GM21528 (cell line): ENCODE measurements around the gene RASAL1.

ENCODE experiments used
- ATAC-seq: cut with Tn5 transposase; IDR thresholded peaks from one replicate; pipeline ENCODE4 v1.9.1; 2021; ENCODE audit warnings: mild to moderate bottlenecking, moderate library complexity; ENCODE audit not compliant: unreplicated experiment, low FRiP score

RASAL1 gene, protein sequence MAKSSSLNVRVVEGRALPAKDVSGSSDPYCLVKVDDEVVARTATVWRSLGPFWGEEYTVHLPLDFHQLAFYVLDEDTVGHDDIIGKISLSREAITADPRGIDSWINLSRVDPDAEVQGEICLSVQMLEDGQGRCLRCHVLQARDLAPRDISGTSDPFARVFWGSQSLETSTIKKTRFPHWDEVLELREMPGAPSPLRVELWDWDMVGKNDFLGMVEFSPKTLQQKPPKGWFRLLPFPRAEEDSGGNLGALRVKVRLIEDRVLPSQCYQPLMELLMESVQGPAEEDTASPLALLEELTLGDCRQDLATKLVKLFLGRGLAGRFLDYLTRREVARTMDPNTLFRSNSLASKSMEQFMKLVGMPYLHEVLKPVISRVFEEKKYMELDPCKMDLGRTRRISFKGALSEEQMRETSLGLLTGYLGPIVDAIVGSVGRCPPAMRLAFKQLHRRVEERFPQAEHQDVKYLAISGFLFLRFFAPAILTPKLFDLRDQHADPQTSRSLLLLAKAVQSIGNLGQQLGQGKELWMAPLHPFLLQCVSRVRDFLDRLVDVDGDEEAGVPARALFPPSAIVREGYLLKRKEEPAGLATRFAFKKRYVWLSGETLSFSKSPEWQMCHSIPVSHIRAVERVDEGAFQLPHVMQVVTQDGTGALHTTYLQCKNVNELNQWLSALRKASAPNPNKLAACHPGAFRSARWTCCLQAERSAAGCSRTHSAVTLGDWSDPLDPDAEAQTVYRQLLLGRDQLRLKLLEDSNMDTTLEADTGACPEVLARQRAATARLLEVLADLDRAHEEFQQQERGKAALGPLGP

DNA sequence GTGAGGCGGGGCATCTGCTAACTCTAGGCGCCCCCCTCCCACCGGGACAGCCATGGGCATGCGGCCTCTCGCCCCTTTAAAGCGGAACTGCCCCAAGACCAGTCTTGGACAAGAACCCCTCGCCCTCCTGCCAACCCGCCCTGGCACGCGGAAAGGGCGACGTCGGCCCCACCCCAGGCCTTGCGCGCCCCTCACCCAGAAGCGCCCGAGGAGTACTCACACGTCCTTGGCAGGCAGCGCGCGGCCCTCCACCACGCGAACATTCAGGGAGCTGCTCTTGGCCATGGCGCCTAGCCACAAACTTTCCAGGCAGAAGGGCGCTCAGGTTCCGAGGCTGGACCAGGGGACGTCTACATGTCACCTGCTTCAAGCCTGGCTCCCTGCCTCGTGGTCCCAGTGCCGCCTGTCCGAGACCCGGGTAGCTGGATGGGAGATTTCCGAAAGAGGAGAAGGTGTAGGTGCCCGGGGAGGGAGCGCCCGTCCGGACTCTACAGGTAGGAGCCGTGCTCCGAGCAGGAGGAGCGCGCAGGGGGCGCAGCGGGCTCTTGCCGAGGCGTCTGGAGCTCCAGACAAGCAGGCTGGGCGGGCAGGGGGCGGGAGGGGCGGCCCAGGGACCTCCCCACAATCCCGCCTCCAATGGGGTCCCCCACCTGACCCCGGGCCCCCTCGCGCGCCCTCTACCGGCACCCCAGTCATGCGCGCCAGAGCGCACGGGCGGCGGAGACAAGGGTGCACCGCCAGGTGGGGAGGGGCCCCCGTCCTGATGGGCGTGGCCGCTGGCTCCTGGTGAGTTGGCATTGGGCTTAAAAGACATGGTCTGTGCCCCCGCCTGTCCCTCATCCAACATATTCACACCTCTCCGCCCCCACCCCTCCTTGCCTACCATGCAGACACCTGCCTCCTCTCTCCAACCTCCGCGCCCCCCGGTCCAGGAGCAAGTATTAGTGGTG is at the start of gene RASAL1:
Gene RASAL1, minus strand, starts transcription at position 584 of the 950 bp plus-strand sequence. Its CDS starts 299 bp downstream, at position 285.
- no peak for ATAC-seq

DNA sequence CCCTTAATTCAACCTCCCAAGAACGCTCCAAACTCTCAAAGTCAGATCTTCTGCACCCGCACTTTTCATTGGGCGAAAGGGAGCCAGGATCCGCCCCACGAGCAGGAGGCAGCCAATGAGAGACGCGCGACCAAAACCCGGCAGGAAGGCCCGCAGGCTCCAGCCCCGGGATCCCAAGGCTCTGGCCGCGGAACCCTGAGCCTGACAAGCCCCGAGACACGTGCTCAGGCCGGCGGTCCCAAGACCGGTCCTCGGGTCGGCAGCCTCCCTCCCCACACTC is 49.3 kb upstream of the RASAL1 start:
- peak; percentile 86 for ATAC-seq

- ATAC-seq = peak; percentile 66
Observed at GRCh38 chr12:113184098-113184899, 48.7 kb upstream of the RASAL1 start.

GRCh38 chr12:113183030-113183589 is 47.5 kb upstream of the RASAL1 start:
- no peak for ATAC-seq

- ATAC-seq = no peak
Observed at GRCh38 chr12:113181975-113182374, 46.4 kb upstream of the RASAL1 start.

DNA sequence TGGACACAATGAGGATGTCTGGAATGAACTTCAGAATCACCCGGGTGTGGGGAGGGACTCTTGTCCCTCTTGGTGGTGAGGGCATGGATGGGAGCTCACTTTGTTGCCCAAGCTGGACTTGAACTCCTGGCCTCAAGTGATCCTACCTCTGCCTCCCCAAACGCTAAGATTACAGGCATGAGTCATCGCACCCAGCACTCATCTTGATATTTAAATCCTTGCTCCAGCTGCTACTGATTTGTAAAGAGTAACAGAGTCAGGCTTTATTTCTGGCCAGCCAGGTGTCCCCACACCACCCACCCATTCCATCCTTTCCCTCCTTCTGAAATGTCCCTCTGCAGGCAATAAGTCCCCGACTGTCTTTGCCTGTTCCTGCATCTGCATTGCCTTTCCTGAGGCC is 44.8 kb upstream of the RASAL1 start:
- ATAC-seq = no peak

DNA sequence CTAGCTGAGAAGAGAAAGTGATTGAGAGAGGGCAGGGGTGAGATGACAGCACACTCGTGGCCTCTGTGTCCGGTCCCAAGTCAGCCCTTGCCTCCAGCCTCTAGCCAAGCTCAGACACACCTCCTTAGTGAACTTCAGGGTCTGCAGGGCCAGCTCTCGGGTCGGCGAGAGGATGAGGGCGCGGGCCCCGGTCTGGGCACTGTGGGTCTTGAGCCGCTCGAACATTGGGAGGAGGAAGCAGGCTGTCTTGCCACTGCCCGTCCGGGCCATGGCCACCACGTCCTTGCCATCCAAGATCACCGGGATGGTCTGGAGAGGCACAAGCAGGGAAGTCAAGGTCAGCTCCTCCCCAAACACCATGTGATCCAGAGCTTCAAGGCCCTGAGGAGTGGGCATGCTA is 43.5 kb upstream of the RASAL1 start:
- no peak for ATAC-seq

GRCh38 chr12:113174461-113175384 is 39.2 kb upstream of the RASAL1 start:
- ATAC-seq = no peak

DNA sequence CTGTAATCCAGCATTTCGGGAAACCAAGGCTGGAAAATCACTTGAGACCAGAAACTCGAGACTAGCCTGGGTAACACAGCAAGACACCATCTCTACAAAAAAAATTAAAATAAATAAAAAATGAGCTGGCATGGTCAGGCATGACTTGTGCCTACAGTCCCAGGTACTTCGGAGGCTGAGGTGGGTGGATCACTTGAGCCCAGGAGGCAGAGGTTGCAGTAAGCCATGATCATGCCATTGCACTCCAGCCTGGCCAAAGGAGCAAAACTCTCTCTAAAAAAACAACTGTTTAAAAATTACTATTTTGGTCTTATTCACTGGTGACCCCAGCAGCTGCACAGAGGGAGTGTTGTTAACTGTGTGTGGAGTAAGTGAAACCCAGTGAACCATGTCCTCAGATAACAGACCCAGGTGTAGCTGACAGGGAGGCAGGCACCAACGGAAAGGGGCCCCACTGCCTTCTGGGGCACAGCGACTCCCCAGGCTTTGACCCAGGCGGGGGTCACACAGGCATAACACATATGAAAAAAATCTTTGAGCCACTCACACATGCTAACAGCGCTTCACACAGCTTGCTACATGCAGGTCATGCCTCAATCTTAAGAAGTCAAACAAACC is 37.6 kb upstream of the RASAL1 start:
- ATAC-seq = no peak

GRCh38 chr12:113172185-113172584 is 36.6 kb upstream of the RASAL1 start:
- ATAC-seq = no peak

GRCh38 chr12:113171543-113171942 is 36.0 kb upstream of the RASAL1 start:
- no peak for ATAC-seq

- ATAC-seq = no peak
Observed at GRCh38 chr12:113170926-113171325, 35.4 kb upstream of the RASAL1 start.

DNA sequence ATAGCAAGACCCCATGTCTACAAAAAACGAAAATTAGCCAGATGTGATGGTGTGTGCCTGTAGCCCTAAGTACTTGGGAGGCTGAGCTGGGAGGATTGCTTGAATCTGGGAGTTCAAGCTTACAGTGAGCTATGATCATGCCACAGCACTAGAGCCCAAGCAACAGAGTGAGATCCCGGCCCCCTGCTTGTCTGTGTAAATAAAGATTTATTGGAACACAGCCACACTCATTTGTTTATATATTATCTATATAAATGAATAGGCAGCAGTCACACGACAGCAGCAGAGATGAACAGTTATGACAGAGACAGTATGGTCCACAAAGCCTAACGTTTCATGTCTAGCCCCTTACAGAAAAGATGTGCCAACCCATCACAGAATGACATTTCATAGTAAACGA is 34.9 kb upstream of the RASAL1 start:
- no peak for ATAC-seq

- ATAC-seq = no peak
Observed at GRCh38 chr12:113169697-113170096, 34.1 kb upstream of the RASAL1 start.

DNA sequence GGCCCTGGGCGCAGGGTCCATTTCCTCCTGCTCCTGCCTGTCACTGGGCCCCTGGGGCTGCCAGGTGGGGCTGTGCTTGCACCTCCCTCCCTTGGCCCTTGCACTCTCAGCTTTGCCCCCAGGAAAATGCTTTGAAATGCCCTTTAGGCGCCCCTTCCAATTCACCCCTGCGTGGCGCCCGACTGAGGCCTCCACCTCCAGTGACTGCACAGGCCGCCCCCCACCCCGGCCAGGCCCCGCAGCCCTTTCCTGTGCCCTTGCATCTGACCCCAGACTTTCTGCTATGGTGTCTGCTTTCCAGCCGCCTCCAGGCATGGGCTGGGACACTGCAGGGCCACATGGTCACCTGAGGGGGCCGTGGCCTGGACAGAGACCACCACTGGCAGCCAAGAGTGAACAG is 32.3 kb upstream of the RASAL1 start:
- no peak for ATAC-seq

DNA sequence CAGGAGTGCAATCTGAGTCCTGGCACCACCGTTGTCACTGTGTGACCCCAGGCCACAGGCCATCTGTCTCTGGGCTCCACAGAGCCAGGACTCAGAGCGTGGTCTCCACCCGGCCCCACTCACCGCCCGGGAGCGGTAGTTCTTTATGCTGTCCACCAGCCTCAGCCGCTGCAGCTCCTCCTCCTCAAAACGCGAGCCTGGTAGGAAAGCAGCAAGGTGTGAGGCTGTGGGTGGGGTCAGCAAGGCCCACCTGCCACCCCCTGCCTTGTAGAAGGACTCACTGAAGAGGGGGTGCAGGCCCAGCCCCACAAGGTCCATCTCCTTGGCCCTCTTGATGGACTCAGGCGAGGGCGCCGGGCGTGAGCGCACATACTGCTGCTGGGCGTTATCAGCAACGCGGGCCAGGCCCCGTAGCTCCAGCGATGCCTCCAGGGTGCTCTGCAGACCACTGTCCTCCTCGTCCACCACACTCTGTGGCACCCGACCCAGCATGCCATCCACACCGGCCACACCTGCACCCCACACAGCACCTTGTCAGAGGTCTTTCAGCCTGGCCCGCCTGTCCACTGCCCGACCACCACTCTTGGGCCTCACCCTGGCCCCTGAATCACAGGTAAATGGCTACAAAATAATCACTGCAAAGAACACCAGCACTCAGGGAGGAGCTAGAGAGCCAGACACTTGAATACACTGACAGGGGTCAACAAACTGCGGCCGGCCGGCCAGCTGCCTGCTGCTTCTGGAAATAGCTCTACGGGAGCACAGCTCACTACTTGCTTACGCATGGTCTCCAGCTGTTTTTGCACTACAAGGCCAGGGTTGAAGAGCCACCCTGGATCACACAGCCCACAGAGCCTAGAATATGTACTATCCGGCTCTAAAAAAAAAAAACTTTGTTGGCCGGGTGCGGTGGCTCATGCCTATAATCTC is 30.2 kb upstream of the RASAL1 start:
- ATAC-seq = no peak

GRCh38 chr12:113164014-113164413 is 28.5 kb upstream of the RASAL1 start:
- no peak for ATAC-seq
